Right atrium auricular region (tissue), 2 donors: ENCODE measurements around the gene CEP164. TPM values are rescaled to one million over a fixed set of nuclear protein-coding genes. Genes with fewer than 3 reads are reported as not detected.

Experiments used
- DNase-seq: peaks from one replicate; pipeline ENCODE4 v3.0.0-alpha.2; 2019; ENCODE audit warnings: low spot score
- H3K27ac ChIP-seq, 2 donors: fragments of 200-600 bp; sonication (generic); 1 replicate in 1 of 2; 2 replicates in 1 of 2; pipeline ENCODE4 v1.5.1; 2016 to 2019
- H3K27me3 ChIP-seq, 2 donors: fragments of 200-600 bp; sonication (generic); one replicate each; pipeline versions ENCODE4 v1.5.1 to v1.6.0; 2017 to 2019
- H3K36me3 ChIP-seq: fragments of 200-600 bp; sonication (generic); one replicate; pipeline ENCODE4 v1.5.1; 2016
- H3K4me1 ChIP-seq, 2 donors: fragments of 200-600 bp; sonication (generic); one replicate each; pipeline versions ENCODE4 v1.5.1 to v1.6.0; 2017 to 2019
- H3K4me3 ChIP-seq, 2 donors: fragments of 200-600 bp; sonication (generic); 1 replicate in 1 of 2; 2 replicates in 1 of 2; pipeline ENCODE4 v1.5.1; 2017 to 2019; ENCODE audit warnings: mild to moderate bottlenecking in 1 of 2, moderate library complexity in 1 of 2
- H3K9me3 ChIP-seq, 2 donors: fragments of 200-600 bp; sonication (generic); one replicate each; pipeline ENCODE4 v1.5.1; 2019
- total RNA-seq, 2 donors: library from RNA; depleted of rRNA; stranded (reverse); fragments of >200 nt; gene quantifications; one replicate each; pipeline ENCODE4 v1.1.0, GENCODE V29; 2016
- TF ChIP-seq, protein P1 (sequence below), 2 donors: fragments of 200-600 bp; sonication (generic); IDR thresholded peaks; one replicate each; pipeline ENCODE4 v1.5.1; 2019; ENCODE audit warnings: antibody characterized with exemption in 2 of 2

Gene CEP164
- total RNA-seq, 2 donors from 2014 or later, result 3.3 to 7.6 TPM

- TF ChIP-seq, protein P1, sequence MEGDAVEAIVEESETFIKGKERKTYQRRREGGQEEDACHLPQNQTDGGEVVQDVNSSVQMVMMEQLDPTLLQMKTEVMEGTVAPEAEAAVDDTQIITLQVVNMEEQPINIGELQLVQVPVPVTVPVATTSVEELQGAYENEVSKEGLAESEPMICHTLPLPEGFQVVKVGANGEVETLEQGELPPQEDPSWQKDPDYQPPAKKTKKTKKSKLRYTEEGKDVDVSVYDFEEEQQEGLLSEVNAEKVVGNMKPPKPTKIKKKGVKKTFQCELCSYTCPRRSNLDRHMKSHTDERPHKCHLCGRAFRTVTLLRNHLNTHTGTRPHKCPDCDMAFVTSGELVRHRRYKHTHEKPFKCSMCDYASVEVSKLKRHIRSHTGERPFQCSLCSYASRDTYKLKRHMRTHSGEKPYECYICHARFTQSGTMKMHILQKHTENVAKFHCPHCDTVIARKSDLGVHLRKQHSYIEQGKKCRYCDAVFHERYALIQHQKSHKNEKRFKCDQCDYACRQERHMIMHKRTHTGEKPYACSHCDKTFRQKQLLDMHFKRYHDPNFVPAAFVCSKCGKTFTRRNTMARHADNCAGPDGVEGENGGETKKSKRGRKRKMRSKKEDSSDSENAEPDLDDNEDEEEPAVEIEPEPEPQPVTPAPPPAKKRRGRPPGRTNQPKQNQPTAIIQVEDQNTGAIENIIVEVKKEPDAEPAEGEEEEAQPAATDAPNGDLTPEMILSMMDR (IDR thresholded peaks at IDR 0.05), result no peak
- Histone ChIP-seq H3K27me3 (no peaks in the 10 kb centered on the region), H3K4me3 (no peak overlapping the region), H3K27ac (no peak overlapping the region), H3K9me3 (no peaks in the 10 kb centered on the region), H3K4me1 (peaks cover 0 to 5% of the 10 kb centered on the region in 2 donors), H3K36me3 (no peaks in the 10 kb centered on the region)
- DNase-seq, result no peak
Observed at GRCh38 chr11:117442869-117443239, 115.2 kb downstream of the CEP164 start.

GRCh38 chr11:117443266-117444186 is 115.9 kb downstream of the CEP164 start:
- H3K4me3 ChIP-seq, result peak overlapping the region in 1 of 2 donors; percentile 23

GRCh38 chr11:117444256-117444655 is 116.6 kb downstream of the CEP164 start:
- Histone ChIP-seq H3K27me3 (no peaks in the 10 kb centered on the region), H3K27ac (no peak overlapping the region), H3K4me3 (no peak overlapping the region), H3K9me3 (no peaks in the 10 kb centered on the region), H3K4me1 (peaks cover 0 to 5% of the 10 kb centered on the region in 2 donors), H3K36me3 (no peaks in the 10 kb centered on the region)
- TF ChIP-seq, protein P1 (IDR thresholded peaks at IDR 0.05), result no peak
- no peak for DNase-seq

More at GRCh38 chr11:117443266-117444186, 115.9 kb downstream of the CEP164 start:
- no peaks in the 10 kb centered on the region for H3K27me3 ChIP-seq
- TF ChIP-seq, protein P1 (IDR thresholded peaks at IDR 0.05), result peak; percentile 34 to 83
- H3K27ac ChIP-seq, result no peak overlapping the region
- DNase-seq, result peak; percentile 65
- H3K36me3 ChIP-seq, result no peaks in the 10 kb centered on the region
- H3K9me3 ChIP-seq, result no peaks in the 10 kb centered on the region
- peaks cover 0 to 5% of the 10 kb centered on the region in 2 donors for H3K4me1 ChIP-seq

- H3K9me3 ChIP-seq, result no peaks in the 10 kb centered on the region
Observed at GRCh38 chr11:117444711-117445658, 117.3 kb downstream of the CEP164 start.

DNA sequence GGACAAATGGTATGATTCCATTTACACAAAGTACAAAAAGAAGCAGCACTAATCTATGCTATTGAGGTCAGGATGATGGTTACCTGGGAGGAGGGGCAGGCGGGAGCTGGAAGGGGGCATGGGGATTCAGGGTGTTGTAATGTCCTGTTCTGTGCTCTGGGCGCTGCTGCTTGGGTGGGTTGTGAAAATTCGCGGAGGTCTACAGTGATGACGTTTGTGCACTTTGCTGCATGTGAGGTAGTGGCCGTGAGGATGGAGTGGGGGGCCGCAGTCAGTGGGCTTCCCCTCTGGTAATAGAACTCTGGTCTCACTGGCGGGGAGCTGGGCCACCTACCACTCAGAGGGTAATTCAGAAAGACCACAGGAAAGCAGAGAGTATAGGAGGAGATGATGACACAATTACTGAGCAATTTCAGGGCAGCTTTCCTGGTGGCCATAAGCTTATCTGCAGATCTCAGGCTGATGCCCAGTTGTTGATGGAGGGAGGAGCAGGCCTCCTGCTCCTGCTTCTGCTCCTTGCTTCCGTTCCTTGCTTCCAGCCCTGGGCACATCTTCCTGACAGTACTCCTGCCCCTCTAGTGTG is 121.5 kb downstream of the CEP164 start:
- no peaks in the 10 kb centered on the region for H3K4me1 ChIP-seq
- peaks cover 0 to 9% of the 10 kb centered on the region in 2 donors for H3K9me3 ChIP-seq
- no peak for DNase-seq
- no peak overlapping the region for H3K27ac ChIP-seq
- TF ChIP-seq, protein P1 (IDR thresholded peaks at IDR 0.05), result no peak
- H3K4me3 ChIP-seq, result no peak overlapping the region
- no peaks in the 10 kb centered on the region for H3K27me3 ChIP-seq
- H3K36me3 ChIP-seq, result no peaks in the 10 kb centered on the region

More at GRCh38 chr11:117444711-117445658, 117.3 kb downstream of the CEP164 start:
- no peak for DNase-seq
- H3K27me3 ChIP-seq, result no peaks in the 10 kb centered on the region
- peaks cover 0 to 5% of the 10 kb centered on the region in 2 donors for H3K4me1 ChIP-seq
- no peak overlapping the region for H3K27ac ChIP-seq
- TF ChIP-seq, protein P1 (IDR thresholded peaks at IDR 0.05), result no peak
- no peak overlapping the region for H3K4me3 ChIP-seq
- H3K36me3 ChIP-seq, result no peaks in the 10 kb centered on the region
